B cell (primary cell): ENCODE data around the gene KLHDC8B. TPM values are rescaled to one million over a fixed set of nuclear protein-coding genes. Genes with fewer than 3 reads are reported as not detected.

Experiments
- ATAC-seq: fragments of 200-7000 bp; cut with Tn5 transposase; one replicate; pipeline ENCODE4 v1.10.0; 2021; ENCODE audit warnings: low read depth, mild to moderate bottlenecking, moderate number of reproducible peaks, moderate library complexity
- CTCF ChIA-PET: fragments of 350-600 bp; sonication (Branson Sonifier 250); formaldehyde crosslinking; loops from one replicate; lab custom pipeline; 2021; ENCODE audit warnings: antibody characterized with exemption, inconsistent platforms; lab: Charles Lee
- POLR2A ChIA-PET: fragments of 350-600 bp; sonication (Branson Sonifier 250); formaldehyde crosslinking; loops from one replicate; lab custom pipeline; 2021; ENCODE audit warnings: antibody characterized with exemption; lab: Charles Lee
- DNase-seq: peaks from one replicate; pipeline ENCODE4 v3.0.0; 2013
- H2AFZ ChIP-seq: 2 replicates; pipeline ENCODE4 v1.6.1; 2012; ENCODE audit warnings: mild to moderate bottlenecking, low read depth, low read length; ENCODE audit not compliant: insufficient read depth, poor library complexity, severe bottlenecking
- H3K27ac ChIP-seq, 2 donors: 1 replicate in 1 of 2; 2 replicates in 1 of 2; pipeline ENCODE4 v1.5.1; 2012 to 2013; ENCODE audit warnings: low read length in 2 of 2, mild to moderate bottlenecking in 2 of 2, moderate library complexity in 1 of 2
- H3K27me3 ChIP-seq, 4 experiments: fragments of 200-600 bp in 1 of 4; sonication (generic) in 1 of 4; replicated peaks in 1 of 4; 1 replicate in 2 of 4; 2 replicates in 2 of 4; pipeline versions ENCODE4 v1.6.1 to v1.7.0; 2013 to 2016; ENCODE audit warnings: low read length in 3 of 4, mild to moderate bottlenecking in 2 of 4, mixed read lengths in 1 of 4, moderate library complexity in 1 of 4; ENCODE audit not compliant: insufficient read depth in 4 of 4, control insufficient read depth in 3 of 4; ENCODE audit errors: control extremely low read depth in 1 of 4
- H3K36me3 ChIP-seq, 2 experiments: replicated peaks in 1 of 2; 1 replicate in 1 of 2; 2 replicates in 1 of 2; pipeline versions ENCODE4 v1.6.1 to v1.7.1; 2013; ENCODE audit warnings: low read length in 1 of 2; ENCODE audit not compliant: insufficient read depth in 2 of 2, control insufficient read depth in 1 of 2; ENCODE audit errors: control extremely low read depth in 1 of 2, extremely low read depth in 1 of 2
- H3K4me1 ChIP-seq, 2 donors: fragments of 200-600 bp in 1 of 2; sonication (generic) in 1 of 2; 1 replicate in 1 of 2; 2 replicates in 1 of 2; pipeline versions ENCODE4 v1.5.1 to v1.6.1; 2013 to 2017; ENCODE audit warnings: low read length in 2 of 2; ENCODE audit not compliant: control insufficient read depth in 2 of 2, insufficient read depth in 2 of 2
- H3K4me2 ChIP-seq: replicated peaks from 2 replicates; pipeline ENCODE3; 2012; ENCODE audit warnings: mild to moderate bottlenecking, low read depth, low read length; ENCODE audit not compliant: poor library complexity, severe bottlenecking
- H3K4me3 ChIP-seq, 5 experiments: fragments of 200-600 bp in 1 of 5; sonication (generic) in 1 of 5; 1 replicate in 3 of 5; 2 replicates in 2 of 5; pipeline versions ENCODE4 v1.5.1 to v1.7.0; 2011 to 2016; ENCODE audit warnings: low read length in 4 of 5, mild to moderate bottlenecking in 4 of 5, low read depth in 2 of 5, control low read depth in 1 of 5, moderate library complexity in 1 of 5; ENCODE audit not compliant: insufficient read depth in 1 of 5; ENCODE audit errors: control extremely low read depth in 1 of 5, extremely low read depth in 1 of 5
- H3K79me2 ChIP-seq: fragments of 200-600 bp; sonication (generic); one replicate; pipeline ENCODE4 v1.6.0; 2016; ENCODE audit warnings: low read length; ENCODE audit not compliant: control insufficient read depth, insufficient read depth
- H3K9ac ChIP-seq: fragments of 200-600 bp; sonication (generic); 2 replicates; pipeline ENCODE4 v1.6.1; 2017; ENCODE audit warnings: mild to moderate bottlenecking, low read length, moderate library complexity
- H3K9me3 ChIP-seq, 3 donors: one replicate each; pipeline versions ENCODE4 v1.6.1 to v1.7.1; 2013; ENCODE audit warnings: low read length in 2 of 3; ENCODE audit not compliant: control insufficient read depth in 2 of 3, insufficient read depth in 1 of 3; ENCODE audit errors: control extremely low read depth in 1 of 3
- H4K20me1 ChIP-seq: 2 replicates; pipeline ENCODE4 v1.6.0; 2012; ENCODE audit warnings: mild to moderate bottlenecking, low read length; ENCODE audit not compliant: insufficient read depth, control insufficient read depth, poor library complexity, severe bottlenecking
- H3K27ac Mint-ChIP-seq: one replicate; pipeline ENCODE4 v1.8.0; 2021; ENCODE audit warnings: mixed read lengths
- H3K27me3 Mint-ChIP-seq: one replicate; pipeline ENCODE4 v1.8.0; 2021; ENCODE audit warnings: mixed read lengths
- H3K4me1 Mint-ChIP-seq: one replicate; pipeline ENCODE4 v1.8.0; 2021; ENCODE audit warnings: mixed read lengths
- H3K4me3 Mint-ChIP-seq: one replicate; pipeline ENCODE4 v1.8.0; 2021; ENCODE audit warnings: mixed read lengths
- H3K9me3 Mint-ChIP-seq: one replicate; pipeline ENCODE4 v1.8.0; 2022; ENCODE audit warnings: mixed read lengths; ENCODE audit not compliant: insufficient read depth
- EZH2 ChIP-seq: IDR thresholded peaks from 2 replicates; pipeline ENCODE4 v1.6.1; 2012; ENCODE audit warnings: borderline replicate concordance, low read depth, mild to moderate bottlenecking, moderate library complexity, low read length; ENCODE audit not compliant: insufficient read depth, poor library complexity, severe bottlenecking
- WGBS: methylation state at CpG from one replicate; pipeline ENCODE4 v1.1.5; 2013; ENCODE audit warnings: missing lambda C conversion rate; ENCODE audit not compliant: insufficient coverage; 5-methylcytosine and 5-hydroxymethylcytosine counted together
- intact Hi-C: fragments of 100-400 bp; cut with micrococcal nuclease; formaldehyde crosslinking; loops from one replicate; pipeline ENCODE4 v1.10.0; 2022
- polyA plus RNA-seq: library from polyadenylated mRNA; depleted of rRNA; stranded (reverse); fragments of >200 nt; gene quantifications from 2 replicates; pipeline ENCODE4 v1.2.3, GENCODE V29; 2012
- total RNA-seq, 2 donors: library from RNA; stranded (reverse); fragments of 120-200 nt in 1 of 2; gene quantifications; 1 replicate in 1 of 2; 2 replicates in 1 of 2; pipeline versions ENCODE4 v1.2.3 to v1.2.4, GENCODE V29; 2013 to 2022
- TF ChIP-seq, protein P1 (sequence below): fragments of 200-600 bp; IDR thresholded peaks from one replicate; pipeline ENCODE4 v1.8.0; 2022; ENCODE audit warnings: antibody characterized with exemption, mild to moderate bottlenecking

Gene KLHDC8B
- total and polyA plus RNA-seq, 2 donors (not counting 1 experiment from before 2014, with no cell fraction given): 0.43 to 3.6 TPM

DNA sequence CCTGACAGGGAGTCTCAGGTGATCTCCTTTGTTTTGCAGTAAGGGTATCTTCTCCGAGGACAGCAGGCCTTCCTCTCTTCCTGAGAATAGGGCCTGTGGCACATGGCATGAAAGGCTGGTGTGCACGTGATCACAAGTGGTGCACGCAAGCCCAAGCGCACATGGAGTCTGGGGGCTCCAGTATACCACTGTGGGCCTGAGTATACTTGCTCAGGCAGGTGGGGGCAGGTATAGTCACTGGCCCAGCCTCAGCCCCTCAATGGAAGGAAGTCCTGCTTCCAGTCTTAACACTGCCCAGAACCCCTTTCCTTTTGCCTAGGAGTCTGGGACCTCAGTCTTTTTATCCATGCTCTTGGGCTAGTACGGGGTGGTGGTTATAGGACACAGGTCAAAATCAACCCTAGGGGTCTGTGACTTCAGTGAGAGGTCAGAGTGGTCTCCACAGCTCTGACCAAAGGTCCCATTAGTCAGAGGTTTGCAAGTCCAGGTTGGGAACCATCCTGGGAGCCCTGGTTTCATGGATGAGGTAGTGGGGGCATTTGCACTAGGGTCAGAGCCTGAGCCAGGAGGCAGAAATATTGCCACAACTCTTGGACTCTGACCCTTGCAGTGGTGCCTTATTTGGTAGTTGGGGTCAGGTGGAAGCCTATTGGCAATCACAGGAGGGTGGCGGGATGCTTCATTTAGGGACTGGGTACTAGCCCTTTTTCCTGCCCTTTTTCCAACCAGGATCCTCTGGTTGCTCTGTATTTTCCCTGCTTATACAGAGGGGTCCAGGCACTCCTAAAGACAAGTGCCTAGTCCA lies 4.4 kb upstream of the KLHDC8B start:
- H3K4me3 ChIP-seq: peak overlapping the region in 4 of 5 experiments; percentile 42 to 97 (median 86)
- peaks cover 3 to 18% of the 10 kb centered on the region in 2 experiments for H3K36me3 ChIP-seq
- H3K9ac ChIP-seq: peak overlapping the region; percentile 91
- ChIA-PET CTCF (interaction anchor here (0.5 to 1.5 kb wide), 3 partner anchors 11 to 282 kb away, joined by 3 to 4 read pairs (median 3); partner anchors contain the start of gene NICN1), POLR2A (no interaction called here)
- H3K79me2 ChIP-seq: peaks cover 25% of the 10 kb centered on the region
- intact Hi-C loops: loop anchor here (1.0 to 2.0 kb wide), 2 partner anchors 46 to 63 kb away; partner anchors contain the start of genes QARS1 and USP19
- H3K27me3 ChIP-seq: peaks cover 0 to 7% (median 1%) of the 10 kb centered on the region in 4 experiments
- no peak overlapping the region for H3K27ac ChIP-seq
- H3K27me3 Mint-ChIP-seq: peaks cover 7% of the 10 kb centered on the region
- TF ChIP-seq, protein P1, sequence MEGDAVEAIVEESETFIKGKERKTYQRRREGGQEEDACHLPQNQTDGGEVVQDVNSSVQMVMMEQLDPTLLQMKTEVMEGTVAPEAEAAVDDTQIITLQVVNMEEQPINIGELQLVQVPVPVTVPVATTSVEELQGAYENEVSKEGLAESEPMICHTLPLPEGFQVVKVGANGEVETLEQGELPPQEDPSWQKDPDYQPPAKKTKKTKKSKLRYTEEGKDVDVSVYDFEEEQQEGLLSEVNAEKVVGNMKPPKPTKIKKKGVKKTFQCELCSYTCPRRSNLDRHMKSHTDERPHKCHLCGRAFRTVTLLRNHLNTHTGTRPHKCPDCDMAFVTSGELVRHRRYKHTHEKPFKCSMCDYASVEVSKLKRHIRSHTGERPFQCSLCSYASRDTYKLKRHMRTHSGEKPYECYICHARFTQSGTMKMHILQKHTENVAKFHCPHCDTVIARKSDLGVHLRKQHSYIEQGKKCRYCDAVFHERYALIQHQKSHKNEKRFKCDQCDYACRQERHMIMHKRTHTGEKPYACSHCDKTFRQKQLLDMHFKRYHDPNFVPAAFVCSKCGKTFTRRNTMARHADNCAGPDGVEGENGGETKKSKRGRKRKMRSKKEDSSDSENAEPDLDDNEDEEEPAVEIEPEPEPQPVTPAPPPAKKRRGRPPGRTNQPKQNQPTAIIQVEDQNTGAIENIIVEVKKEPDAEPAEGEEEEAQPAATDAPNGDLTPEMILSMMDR: no peak
- TF ChIP-seq EZH2: no peak
- H3K4me2 ChIP-seq: peak overlapping the region; percentile 98
- peaks cover 28% of the 10 kb centered on the region for H3K4me1 Mint-ChIP-seq
- WGBS: 98% methylated on average over 4 of the region's 6 CpGs
- no peaks in the 10 kb centered on the region for H3K9me3 Mint-ChIP-seq
- peak overlapping the region; percentile 90 for H3K4me3 Mint-ChIP-seq
- no peak for DNase-seq
- H3K27ac Mint-ChIP-seq: peak overlapping the region; percentile 94
- peaks cover 0 to 12% (median 4%) of the 10 kb centered on the region in 3 donors for H3K9me3 ChIP-seq
- peak overlapping the region; percentile 91 for H2AFZ ChIP-seq
- no peak for ATAC-seq
- H3K4me1 ChIP-seq: peaks cover 32 to 39% of the 10 kb centered on the region in 2 donors
- peaks cover 7% of the 10 kb centered on the region for H4K20me1 ChIP-seq
